Peyer's patch (tissue), 4 donors: ENCODE results near the gene FDCSP.
"Not testable (repeated sequence)": the region's sequence is repeated elsewhere in the genome, so short reads cannot be mapped to it uniquely, and the experiment has no call there.

ENCODE experiments used
- CTCF ChIP-seq, 6 experiments: fragments of 450-650 bp in 4 of 6; fragments of 200-600 bp in 2 of 6; sonication (generic) in 1 of 6; IDR thresholded peaks; one replicate each; pipeline ENCODE4 v1.5.1; 2017 to 2019; ENCODE audit warnings: antibody characterized with exemption in 6 of 6, mild to moderate bottlenecking in 3 of 6, moderate library complexity in 1 of 6
- POLR2A ChIP-seq, 2 donors: fragments of 450-650 bp; IDR thresholded peaks; one replicate each; pipeline ENCODE4 v1.5.1; 2017; ENCODE audit warnings: antibody characterized with exemption in 2 of 2, mild to moderate bottlenecking in 2 of 2, moderate library complexity in 2 of 2

- TF ChIP-seq POLR2A, CTCF (IDR thresholded peaks at IDR 0.05): not testable (repeated sequence)
Observed at GRCh38 chr4:70221389-70221788, 4.5 kb upstream of the FDCSP start.
